ENCODE results near the gene DMBX1.

DMBX1 gene

GRCh38 chr1:46513536-46513935 lies 23.9 kb downstream of the DMBX1 start:
- ChIA-PET CTCF (interaction anchor here (0.6 to 2.1 kb wide), 7 partner anchors 10 to 66 kb away, joined by 3 to 8 read pairs (median 5); no protein-coding TSS in a partner anchor), POLR2A (no interaction called here)
- H3K4me1 ChIP-seq (ENCODE audit: control extremely low read depth in 1 of 4, control insufficient read depth in 4 of 4, insufficient read depth in 4 of 4, low read length in 3 of 4) = peaks cover 0 to 5% (median 0%) of the 10 kb centered on the region in 4 experiments
- DNase-seq = no peak
- H3K36me3 ChIP-seq (ENCODE audit: control insufficient read depth in 4 of 4, insufficient read depth in 4 of 4, low read length in 3 of 4) = no peaks in the 10 kb centered on the region
- 75% methylated on average over 5 of the region's 5 CpGs for WGBS (ENCODE audit: insufficient coverage)
- no peak overlapping the region for H3K27ac ChIP-seq (ENCODE audit: insufficient read depth in 1 of 2, low read depth in 1 of 2, low read length in 2 of 2, poor library complexity in 1 of 2, severe bottlenecking in 2 of 2)
- H3K4me3 ChIP-seq (ENCODE audit: control insufficient read depth in 1 of 7, extremely low read depth in 1 of 7, insufficient read depth in 4 of 7, low read depth in 2 of 7, low read length in 6 of 7) = no peak overlapping the region
- peaks cover 0 to 20% (median 15%) of the 10 kb centered on the region in 5 experiments for H3K27me3 ChIP-seq (replicated peaks in 2 of 5; ENCODE audit: control insufficient read depth in 4 of 5, insufficient read depth in 5 of 5, low read length in 4 of 5)
- no peaks in the 10 kb centered on the region for H3K9me3 ChIP-seq (ENCODE audit: control extremely low read depth in 1 of 5, control insufficient read depth in 4 of 5, insufficient read depth in 2 of 5, low read depth in 1 of 5, low read length in 4 of 5)

GRCh38 chr1:46515576-46515975 lies 25.9 kb downstream of the DMBX1 start:
- WGBS (ENCODE audit: insufficient coverage) = 94% methylated on average over 6 of the region's 6 CpGs
- Histone ChIP-seq H3K4me1 (ENCODE audit: control extremely low read depth in 1 of 4, control insufficient read depth in 4 of 4, insufficient read depth in 4 of 4, low read length in 3 of 4) (peaks cover 0 to 5% (median 0%) of the 10 kb centered on the region in 4 experiments), H3K36me3 (ENCODE audit: control insufficient read depth in 4 of 4, insufficient read depth in 4 of 4, low read length in 3 of 4) (no peaks in the 10 kb centered on the region), H3K9me3 (ENCODE audit: control extremely low read depth in 1 of 5, control insufficient read depth in 4 of 5, insufficient read depth in 2 of 5, low read depth in 1 of 5, low read length in 4 of 5) (no peaks in the 10 kb centered on the region), H3K27ac (ENCODE audit: insufficient read depth in 1 of 2, low read depth in 1 of 2, low read length in 2 of 2, poor library complexity in 1 of 2, severe bottlenecking in 2 of 2) (no peak overlapping the region), H3K4me3 (ENCODE audit: control insufficient read depth in 1 of 7, extremely low read depth in 1 of 7, insufficient read depth in 4 of 7, low read depth in 2 of 7, low read length in 6 of 7) (no peak overlapping the region), H3K27me3 (replicated peaks in 2 of 5; ENCODE audit: control insufficient read depth in 4 of 5, insufficient read depth in 5 of 5, low read length in 4 of 5) (peaks cover 0 to 22% (median 15%) of the 10 kb centered on the region in 5 experiments)
- CTCF ChIA-PET = interaction anchor here (0.7 to 4.9 kb wide), 4 partner anchors 12 to 39 kb away, joined by 3 to 27 read pairs (median 4); no protein-coding TSS in a partner anchor
- POLR2A ChIA-PET = no interaction called here
- no peak for DNase-seq

- H3K27me3 ChIP-seq (replicated peaks in 2 of 5; ENCODE audit: control insufficient read depth in 4 of 5, insufficient read depth in 5 of 5, low read length in 4 of 5) = peaks cover 0 to 22% (median 15%) of the 10 kb centered on the region in 5 experiments
- no peak for DNase-seq
- no peaks in the 10 kb centered on the region for H3K36me3 ChIP-seq (ENCODE audit: control insufficient read depth in 4 of 4, insufficient read depth in 4 of 4, low read length in 3 of 4)
- ChIA-PET POLR2A (no interaction called here), CTCF (interaction anchor here (1.6 to 4.9 kb wide), 2 partner anchors 11 to 70 kb away, joined by 3 to 27 read pairs; no protein-coding TSS in a partner anchor)
- H3K4me3 ChIP-seq (ENCODE audit: control insufficient read depth in 1 of 7, extremely low read depth in 1 of 7, insufficient read depth in 4 of 7, low read depth in 2 of 7, low read length in 6 of 7) = no peak overlapping the region
- no peaks in the 10 kb centered on the region for H3K9me3 ChIP-seq (ENCODE audit: control extremely low read depth in 1 of 5, control insufficient read depth in 4 of 5, insufficient read depth in 2 of 5, low read depth in 1 of 5, low read length in 4 of 5)
- WGBS (ENCODE audit: insufficient coverage) = 73% methylated on average over 12 of the region's 12 CpGs
- H3K4me1 ChIP-seq (ENCODE audit: control extremely low read depth in 1 of 4, control insufficient read depth in 4 of 4, insufficient read depth in 4 of 4, low read length in 3 of 4) = peaks cover 0 to 5% (median 2%) of the 10 kb centered on the region in 4 experiments
- no peak overlapping the region for H3K27ac ChIP-seq (ENCODE audit: insufficient read depth in 1 of 2, low read depth in 1 of 2, low read length in 2 of 2, poor library complexity in 1 of 2, severe bottlenecking in 2 of 2)
These were observed 26.7 kb downstream of the DMBX1 start for GRCh38 chr1:46516200-46516950.

DNA sequence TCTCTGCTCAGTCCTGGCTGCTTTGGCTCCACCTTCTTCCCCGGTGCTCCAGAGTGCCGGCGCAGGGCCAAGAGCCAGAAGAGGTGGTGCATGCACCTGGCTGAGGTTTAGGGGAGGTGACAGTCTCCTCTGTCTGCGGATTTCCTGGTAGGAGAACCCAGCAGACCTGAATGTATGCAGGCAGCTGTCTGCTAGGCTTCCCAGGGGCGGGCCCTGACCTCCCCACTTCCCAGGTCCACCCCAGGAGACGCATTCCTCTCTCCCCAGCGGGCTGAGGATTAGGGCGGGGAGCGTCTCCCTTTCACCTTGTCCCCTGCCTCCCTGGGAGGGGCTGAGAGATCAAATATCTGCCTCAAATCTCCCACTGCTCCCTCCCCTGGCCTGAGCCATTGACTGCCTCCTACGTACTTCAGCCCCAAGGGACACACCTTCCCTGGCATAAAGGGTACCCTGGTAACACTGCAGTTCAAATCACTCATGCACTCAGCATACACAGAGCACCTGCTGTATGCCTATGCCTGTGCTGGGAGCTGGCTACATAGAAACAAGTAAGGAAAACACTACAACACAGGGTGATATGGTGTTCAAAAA lies 27.5 kb downstream of the DMBX1 start:
- ChIA-PET CTCF (interaction anchor here (1.6 to 4.9 kb wide), 2 partner anchors 11 to 70 kb away, joined by 3 to 27 read pairs; no protein-coding TSS in a partner anchor), POLR2A (no interaction called here)
- no peak overlapping the region for H3K4me3 ChIP-seq (ENCODE audit: control insufficient read depth in 1 of 7, extremely low read depth in 1 of 7, insufficient read depth in 4 of 7, low read depth in 2 of 7, low read length in 6 of 7)
- H3K36me3 ChIP-seq (ENCODE audit: control insufficient read depth in 4 of 4, insufficient read depth in 4 of 4, low read length in 3 of 4) = no peaks in the 10 kb centered on the region
- no peak overlapping the region for H3K27ac ChIP-seq (ENCODE audit: insufficient read depth in 1 of 2, low read depth in 1 of 2, low read length in 2 of 2, poor library complexity in 1 of 2, severe bottlenecking in 2 of 2)
- H3K9me3 ChIP-seq (ENCODE audit: control extremely low read depth in 1 of 5, control insufficient read depth in 4 of 5, insufficient read depth in 2 of 5, low read depth in 1 of 5, low read length in 4 of 5) = no peaks in the 10 kb centered on the region
- 38% methylated on average over 10 of the region's 10 CpGs for WGBS (ENCODE audit: insufficient coverage)
- peaks cover 0 to 10% (median 5%) of the 10 kb centered on the region in 4 experiments for H3K4me1 ChIP-seq (ENCODE audit: control extremely low read depth in 1 of 4, control insufficient read depth in 4 of 4, insufficient read depth in 4 of 4, low read length in 3 of 4)
- no peak for DNase-seq
- peaks cover 0 to 22% (median 15%) of the 10 kb centered on the region in 5 experiments for H3K27me3 ChIP-seq (replicated peaks in 2 of 5; ENCODE audit: control insufficient read depth in 4 of 5, insufficient read depth in 5 of 5, low read length in 4 of 5)

GRCh38 chr1:46517932-46518498 lies 28.4 kb downstream of the DMBX1 start:
- H3K27me3 ChIP-seq (replicated peaks in 2 of 5; ENCODE audit: control insufficient read depth in 4 of 5, insufficient read depth in 5 of 5, low read length in 4 of 5) = peaks cover 0 to 26% (median 12%) of the 10 kb centered on the region in 5 experiments
- DNase-seq = no peak
- no peaks in the 10 kb centered on the region for H3K9me3 ChIP-seq (ENCODE audit: control extremely low read depth in 1 of 5, control insufficient read depth in 4 of 5, insufficient read depth in 2 of 5, low read depth in 1 of 5, low read length in 4 of 5)
- H3K36me3 ChIP-seq (ENCODE audit: control insufficient read depth in 4 of 4, insufficient read depth in 4 of 4, low read length in 3 of 4) = no peaks in the 10 kb centered on the region
- ChIA-PET POLR2A (no interaction called here), CTCF (interaction anchor here (1.1 to 4.9 kb wide), 4 partner anchors 10 to 71 kb away, joined by 3 to 27 read pairs (median 3); no protein-coding TSS in a partner anchor)
- WGBS (ENCODE audit: insufficient coverage) = 89% methylated on average over 4 of the region's 4 CpGs
- H3K27ac ChIP-seq (ENCODE audit: insufficient read depth in 1 of 2, low read depth in 1 of 2, low read length in 2 of 2, poor library complexity in 1 of 2, severe bottlenecking in 2 of 2) = no peak overlapping the region
- H3K4me1 ChIP-seq (ENCODE audit: control extremely low read depth in 1 of 4, control insufficient read depth in 4 of 4, insufficient read depth in 4 of 4, low read length in 3 of 4) = peaks cover 0 to 18% (median 11%) of the 10 kb centered on the region in 4 experiments
- no peak overlapping the region for H3K4me3 ChIP-seq (ENCODE audit: control insufficient read depth in 1 of 7, extremely low read depth in 1 of 7, insufficient read depth in 4 of 7, low read depth in 2 of 7, low read length in 6 of 7)

DNA sequence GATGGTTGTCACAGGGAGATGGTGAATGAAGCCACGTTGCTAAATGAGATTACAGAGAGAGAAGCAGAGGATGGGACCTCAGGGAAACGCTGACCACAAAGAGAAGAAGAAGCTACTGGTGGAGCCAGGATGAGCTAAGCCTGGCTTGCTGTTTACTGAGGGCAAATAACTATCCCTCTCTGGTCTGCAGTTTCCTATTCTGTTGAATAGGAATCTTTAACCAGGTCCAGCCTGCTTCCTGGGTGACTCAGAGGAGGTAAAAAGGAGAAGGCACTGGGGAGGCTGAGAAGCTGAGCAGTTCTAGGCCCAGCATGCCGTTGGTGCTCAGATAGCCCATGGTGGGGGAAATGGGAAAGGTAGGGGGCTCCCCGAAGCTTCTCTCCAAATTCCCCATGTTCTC lies 29.6 kb downstream of the DMBX1 start:
- no peak for DNase-seq
- ChIA-PET POLR2A (no interaction called here), CTCF (interaction anchor here (1.1 to 4.9 kb wide), 2 partner anchors 8 to 14 kb away, joined by 3 to 27 read pairs; no protein-coding TSS in a partner anchor)
- H3K27ac ChIP-seq (ENCODE audit: insufficient read depth in 1 of 2, low read depth in 1 of 2, low read length in 2 of 2, poor library complexity in 1 of 2, severe bottlenecking in 2 of 2) = no peak overlapping the region
- H3K27me3 ChIP-seq (replicated peaks in 2 of 5; ENCODE audit: control insufficient read depth in 4 of 5, insufficient read depth in 5 of 5, low read length in 4 of 5) = peaks cover 0 to 31% (median 12%) of the 10 kb centered on the region in 5 experiments
- H3K36me3 ChIP-seq (ENCODE audit: control insufficient read depth in 4 of 4, insufficient read depth in 4 of 4, low read length in 3 of 4) = no peaks in the 10 kb centered on the region
- no peaks in the 10 kb centered on the region for H3K9me3 ChIP-seq (ENCODE audit: control extremely low read depth in 1 of 5, control insufficient read depth in 4 of 5, insufficient read depth in 2 of 5, low read depth in 1 of 5, low read length in 4 of 5)
- 82% methylated on average over 2 of the region's 4 CpGs for WGBS (ENCODE audit: insufficient coverage)
- no peak overlapping the region for H3K4me3 ChIP-seq (ENCODE audit: control insufficient read depth in 1 of 7, extremely low read depth in 1 of 7, insufficient read depth in 4 of 7, low read depth in 2 of 7, low read length in 6 of 7)
- peaks cover 0 to 18% (median 12%) of the 10 kb centered on the region in 4 experiments for H3K4me1 ChIP-seq (ENCODE audit: control extremely low read depth in 1 of 4, control insufficient read depth in 4 of 4, insufficient read depth in 4 of 4, low read length in 3 of 4)

All from common myeloid progenitor, CD34-positive (primary cell).